GM21390 (cell line): ENCODE measurements around the gene CD177.
"Not testable (repeated sequence)": the region's sequence is repeated elsewhere in the genome, so short reads cannot be mapped to it uniquely, and the experiment has no call there.

Experiments used
- ATAC-seq: cut with Tn5 transposase; IDR thresholded peaks from one replicate; pipeline ENCODE4 v1.9.1; 2021; ENCODE audit not compliant: unreplicated experiment

CD177 gene

DNA sequence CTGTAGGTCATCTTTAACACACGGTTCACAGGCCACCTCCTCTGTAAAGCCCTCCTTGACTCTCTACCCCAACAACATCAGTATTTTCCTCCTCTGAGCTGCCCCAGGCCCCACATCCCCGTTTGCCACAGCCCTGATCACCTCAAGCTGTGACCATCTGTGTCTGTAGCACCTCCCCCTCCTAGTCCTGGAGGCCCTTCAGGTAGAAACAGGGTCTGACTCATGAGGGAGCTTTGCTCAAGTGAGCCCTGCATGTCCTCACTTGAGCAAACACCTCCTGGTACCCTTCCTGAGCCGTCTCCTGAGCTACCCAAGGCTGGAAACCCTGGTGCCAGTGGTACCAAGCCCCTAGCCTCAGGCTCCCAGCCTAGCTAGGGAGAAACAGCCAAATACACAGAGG, 24.1 kb downstream of the CD177 start:
- not testable (repeated sequence) for ATAC-seq

DNA sequence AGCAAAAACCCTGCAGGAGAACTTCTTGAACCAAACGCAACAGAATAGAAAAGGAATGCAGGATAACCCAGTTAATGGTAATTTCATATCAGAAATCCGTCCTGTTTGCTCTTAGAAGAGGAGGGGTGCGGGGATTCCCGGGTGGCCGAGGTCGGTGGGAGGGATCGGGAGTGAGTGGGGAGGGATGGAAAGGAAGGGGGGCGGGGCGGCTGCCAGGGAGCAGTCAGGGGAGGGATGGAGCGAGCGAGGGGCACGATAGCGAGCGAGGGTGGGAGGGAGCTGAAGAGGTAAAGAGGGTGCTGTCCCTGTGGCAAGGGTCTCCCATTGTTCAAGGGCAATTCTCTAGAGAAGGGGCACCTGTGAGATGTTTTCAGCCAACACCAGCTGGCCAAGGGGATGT, 26.5 kb downstream of the CD177 start:
- ATAC-seq = no peak

DNA sequence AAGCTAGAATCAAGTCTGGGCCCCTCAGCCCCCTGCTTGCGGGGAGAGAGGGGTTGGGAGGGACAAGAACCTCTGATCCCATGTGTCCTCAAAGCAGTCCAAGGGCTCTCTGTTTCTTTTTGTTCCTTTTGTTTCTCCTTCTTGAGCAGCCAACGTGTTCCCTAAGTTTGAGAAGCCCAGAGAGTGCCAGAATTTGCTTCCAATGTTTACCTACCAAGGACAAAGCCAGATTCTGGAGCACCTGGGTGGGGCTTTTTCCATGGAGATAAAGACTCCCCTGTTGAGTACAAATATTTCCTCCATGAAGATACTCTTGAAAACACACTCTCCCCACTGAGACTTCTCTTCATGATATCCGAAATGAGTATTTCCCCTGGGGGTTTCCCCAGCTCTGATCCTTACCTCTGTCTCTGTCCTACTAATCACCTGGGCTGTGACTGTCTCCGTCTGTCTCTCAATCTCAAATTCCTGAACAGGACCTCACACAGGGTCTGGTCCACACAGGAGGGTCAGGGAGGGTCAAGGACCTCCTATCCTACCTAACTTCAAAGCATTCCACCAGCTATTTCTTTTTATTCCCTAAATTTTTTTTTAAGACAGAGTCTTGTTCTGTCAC, 27.4 kb downstream of the CD177 start:
- no peak for ATAC-seq

DNA sequence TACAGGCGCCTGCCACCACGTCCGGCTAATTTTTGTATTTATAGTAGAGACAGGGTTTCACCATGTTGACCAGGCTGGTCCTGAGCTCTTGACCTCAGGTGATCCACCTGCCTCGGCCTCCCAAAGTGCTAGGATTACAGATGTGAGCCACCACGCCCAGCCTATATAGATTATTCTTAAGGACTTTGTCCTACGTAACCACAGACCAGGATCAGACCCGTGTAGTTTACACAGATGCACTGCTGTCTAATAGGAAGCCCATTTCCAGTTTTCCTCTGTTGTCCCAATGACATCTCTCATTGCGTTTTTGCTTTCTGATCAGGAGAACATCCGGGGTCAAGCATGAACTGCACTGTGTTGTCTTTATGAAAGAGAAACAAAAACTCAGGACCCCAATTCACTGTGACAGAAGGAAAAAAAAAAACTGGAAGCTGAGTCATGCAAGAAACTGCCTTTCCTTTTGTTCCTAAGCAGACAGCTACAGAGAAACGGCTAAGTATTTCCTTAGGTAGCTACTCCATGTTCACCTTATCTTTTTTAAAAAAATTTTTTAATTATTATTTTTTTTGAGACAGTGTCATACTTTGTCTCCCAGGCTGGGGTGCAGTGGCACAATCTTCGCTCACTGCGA, 29.2 kb downstream of the CD177 start:
- ATAC-seq = not testable (repeated sequence)

DNA sequence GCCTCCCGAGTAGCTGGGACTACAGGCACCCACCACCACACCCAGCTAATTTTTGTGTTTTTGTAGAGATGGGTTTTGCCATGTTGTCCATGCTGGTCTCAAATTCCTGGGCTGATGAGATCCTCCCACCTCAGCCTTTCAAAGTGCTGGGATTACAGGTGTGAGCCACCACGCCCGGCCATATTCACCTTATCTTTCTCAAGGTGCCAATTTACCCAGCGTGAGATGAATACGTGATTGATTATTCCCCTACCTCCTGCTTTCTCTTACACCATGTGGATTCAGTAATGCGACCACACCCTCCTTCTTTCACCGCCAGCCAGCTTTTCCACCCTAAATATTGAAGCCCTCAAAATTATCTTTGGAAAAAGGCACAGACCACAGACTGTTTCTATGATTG, 29.8 kb downstream of the CD177 start:
- not testable (repeated sequence) for ATAC-seq

DNA sequence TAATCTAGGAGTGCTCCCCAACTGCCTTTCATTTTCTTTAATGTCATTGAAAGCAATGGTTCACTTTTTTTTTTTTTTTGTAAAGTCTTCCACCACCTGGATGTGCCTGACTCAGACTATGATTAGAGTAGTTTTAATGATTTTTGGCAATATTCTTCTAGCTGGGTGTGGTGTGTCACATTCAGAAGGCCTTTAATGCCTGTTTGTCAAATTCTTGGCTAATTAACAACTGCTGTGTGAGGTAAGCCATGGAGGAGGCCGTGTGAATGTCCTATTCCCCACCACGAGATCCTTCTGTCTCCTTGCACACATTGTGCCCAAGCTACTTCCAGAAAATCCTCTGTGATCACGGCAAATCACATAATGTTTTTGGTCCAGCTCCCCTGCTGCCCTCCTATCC, 30.3 kb downstream of the CD177 start:
- ATAC-seq = not testable (repeated sequence)

DNA sequence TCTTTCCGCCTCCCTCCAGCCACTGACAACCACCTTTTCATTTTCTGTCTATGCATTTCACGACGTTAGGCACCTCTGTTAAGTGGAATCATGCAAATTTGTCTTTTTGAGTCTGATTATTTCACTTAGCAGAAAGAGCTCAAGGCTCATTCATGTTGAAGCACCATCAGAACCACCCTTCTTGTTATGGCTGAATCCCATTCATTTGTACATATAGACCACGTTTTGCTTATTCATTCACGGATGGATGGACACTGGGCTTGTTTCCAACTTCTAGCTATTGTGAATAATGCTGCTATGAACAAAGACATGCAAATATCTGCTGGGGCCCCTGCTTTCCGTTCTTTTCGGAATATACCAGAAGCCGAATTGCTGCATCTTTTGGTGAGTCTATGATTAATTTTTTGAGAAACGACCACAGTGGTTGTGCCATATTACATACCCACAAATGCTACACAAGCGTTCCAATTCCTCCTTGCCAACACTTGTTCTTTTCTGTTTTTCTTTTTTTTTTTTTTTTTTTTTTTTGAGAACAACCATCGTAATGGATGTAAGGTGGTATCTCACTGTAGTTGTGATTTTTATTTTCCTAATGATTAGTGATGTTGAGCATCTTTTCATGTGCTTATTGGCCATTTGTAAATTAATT, 37.5 kb downstream of the CD177 start:
- not testable (repeated sequence) for ATAC-seq

DNA sequence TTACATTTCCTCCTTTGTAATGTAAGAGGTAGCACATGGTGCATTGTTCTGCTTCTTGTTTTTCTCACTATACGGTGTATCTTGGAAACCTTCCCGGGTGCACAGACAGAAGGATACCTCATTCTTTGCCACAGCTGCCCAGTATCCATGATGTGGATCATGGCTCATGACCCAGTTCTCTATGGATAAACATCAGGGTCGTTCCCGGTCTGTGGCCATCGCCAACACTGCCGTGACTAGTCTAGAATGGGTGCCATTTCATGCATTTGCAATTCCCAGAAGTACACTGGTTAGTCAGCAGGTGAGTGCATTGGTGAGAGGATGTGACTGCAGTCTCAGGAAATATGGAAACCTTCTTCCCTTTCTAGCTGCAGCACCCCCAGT, 38.1 kb downstream of the CD177 start:
- not testable (repeated sequence) for ATAC-seq

DNA sequence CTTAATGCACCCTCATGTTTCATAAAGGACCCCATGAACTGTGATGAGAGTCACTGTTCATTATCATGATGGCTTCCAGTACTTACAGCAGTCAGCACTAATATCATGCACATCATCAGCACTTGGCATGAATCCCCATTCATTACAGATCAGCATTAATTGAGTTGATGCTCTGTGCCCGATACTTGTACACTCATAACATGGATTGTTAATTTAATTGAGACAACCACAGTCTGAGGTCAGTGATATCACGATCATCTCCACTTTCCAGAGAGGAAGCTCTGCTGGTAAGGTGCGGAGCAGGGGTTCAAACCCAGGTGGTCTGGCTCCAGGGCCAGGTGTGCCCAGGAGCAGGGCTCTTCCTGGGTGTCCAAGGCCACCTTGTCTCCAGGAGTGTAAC, 40.0 kb downstream of the CD177 start:
- not testable (repeated sequence) for ATAC-seq

DNA sequence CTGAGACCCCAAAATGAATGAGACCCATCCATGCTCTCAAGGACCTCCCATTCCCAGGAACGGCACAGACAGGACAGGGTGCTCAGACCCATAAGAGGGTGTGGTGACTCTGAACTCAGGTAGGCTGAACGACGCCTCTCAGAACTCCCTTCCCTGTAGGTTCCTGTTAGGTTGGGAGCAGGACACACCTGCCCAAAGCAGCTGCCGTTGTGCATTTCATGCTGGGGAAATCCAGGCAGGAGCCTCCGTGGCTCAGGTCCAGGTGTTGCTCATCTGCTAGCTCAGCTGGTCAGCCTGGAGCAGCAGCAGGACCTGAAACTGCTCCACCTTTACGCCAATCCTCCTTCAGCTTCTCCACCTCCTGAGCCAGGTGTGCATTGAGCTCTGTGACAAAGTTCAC, 42.1 kb downstream of the CD177 start:
- ATAC-seq = no peak

DNA sequence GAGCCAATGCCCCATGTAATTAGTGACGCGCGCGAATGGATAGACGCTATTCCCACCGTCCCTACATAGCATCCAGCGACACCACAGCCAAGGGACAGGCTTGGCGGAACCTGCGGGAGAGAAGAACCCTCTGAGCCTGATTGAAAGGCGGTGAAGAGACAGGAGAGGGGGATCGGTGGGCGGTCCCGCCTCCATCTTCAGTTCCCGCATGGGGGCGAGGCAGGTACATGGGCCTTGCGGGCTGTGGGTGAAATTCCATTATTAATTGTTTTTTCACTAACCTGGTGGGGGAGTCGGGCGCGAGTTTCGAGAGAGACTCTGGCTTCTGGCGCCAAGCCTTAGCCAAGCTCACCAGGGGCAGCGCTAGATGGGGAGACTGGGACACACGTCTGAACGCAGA, 52.8 kb downstream of the CD177 start:
- ATAC-seq = no peak

DNA sequence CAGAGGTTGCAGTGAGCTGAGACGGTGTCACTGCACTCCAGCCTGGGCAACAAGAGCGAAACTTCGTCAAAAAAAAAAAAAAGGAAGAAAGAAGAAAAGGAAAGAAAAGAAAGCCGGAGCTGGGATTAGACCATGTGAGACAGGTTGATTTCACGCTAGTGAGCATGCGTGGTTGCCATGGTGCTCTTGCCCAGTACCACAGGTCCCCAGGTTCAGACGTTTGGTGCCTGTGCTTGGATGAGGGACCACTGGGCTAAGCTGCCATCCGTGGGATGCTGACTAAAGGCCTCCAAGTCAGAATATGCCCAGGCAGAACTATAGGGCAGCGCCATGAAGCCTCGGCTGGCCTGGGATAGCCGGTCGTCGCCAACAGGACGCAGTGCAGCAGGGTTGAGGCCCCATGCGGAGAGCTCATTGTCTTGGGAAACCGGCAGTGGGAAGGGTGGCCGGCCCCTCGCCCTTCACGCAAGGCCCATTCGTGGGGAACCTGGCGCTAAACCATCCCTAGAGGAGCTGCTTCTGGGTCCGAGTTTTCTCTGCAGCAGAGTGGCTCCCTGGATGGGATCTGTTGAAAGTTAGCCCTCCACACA, 54.0 kb downstream of the CD177 start:
- no peak for ATAC-seq

DNA sequence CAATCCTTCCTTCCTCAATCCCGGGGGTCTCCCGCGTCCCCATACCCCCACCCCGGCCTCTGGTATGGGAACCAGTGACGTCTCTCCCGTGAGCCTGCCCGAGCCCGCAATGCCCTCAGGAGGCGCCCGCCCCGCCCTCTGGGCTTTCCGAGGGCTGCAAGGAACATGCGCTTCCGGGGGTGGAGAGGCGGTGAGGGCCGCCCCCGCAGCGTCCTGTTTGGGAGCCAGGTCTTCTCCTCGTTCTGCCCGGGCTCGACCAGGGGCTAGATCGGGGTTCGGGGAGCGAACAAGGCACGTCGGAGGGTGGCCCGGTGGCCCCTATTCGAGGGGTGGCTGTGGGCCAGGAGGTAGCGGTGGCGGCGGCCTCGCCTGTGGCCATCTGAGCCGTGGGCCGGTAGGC, 54.6 kb downstream of the CD177 start:
- no peak for ATAC-seq

DNA sequence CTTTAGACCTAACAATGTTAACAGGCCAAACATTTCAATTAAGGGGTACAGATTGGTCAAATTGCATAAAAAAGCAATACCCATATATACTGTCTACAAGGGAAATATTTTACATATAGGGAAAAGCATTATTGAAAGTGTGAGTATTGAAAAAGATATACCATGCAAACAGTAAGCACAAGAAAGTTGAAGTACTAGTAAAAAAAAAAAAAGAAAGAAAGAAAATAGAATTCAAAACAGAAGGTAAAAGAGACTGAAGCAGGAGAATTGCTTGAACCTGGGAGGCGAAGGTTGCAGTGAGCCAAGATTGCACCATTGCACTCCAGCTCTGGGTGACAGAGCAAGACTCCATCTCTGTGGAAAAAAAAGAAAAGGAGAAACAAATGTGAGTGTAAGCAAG, 55.9 kb downstream of the CD177 start:
- ATAC-seq = no peak

DNA sequence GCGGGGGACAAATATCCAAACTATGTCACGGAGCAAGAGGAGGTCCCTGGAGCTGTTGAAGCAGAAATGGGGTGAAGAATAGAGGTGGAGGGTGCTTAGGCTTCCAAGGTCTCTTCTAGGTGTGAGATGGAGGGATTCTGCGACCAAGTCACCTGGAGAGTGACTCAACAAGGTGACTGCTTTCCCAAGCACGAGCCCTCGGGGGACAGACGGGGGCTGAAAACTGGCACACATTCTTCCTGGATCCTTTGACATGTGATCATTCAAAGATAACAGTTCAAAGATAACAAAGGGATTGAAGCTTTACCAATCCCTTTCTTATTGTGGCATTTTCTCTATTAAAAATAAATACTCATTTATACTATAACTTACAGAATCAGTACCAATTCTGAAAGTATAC, 59.0 kb downstream of the CD177 start:
- ATAC-seq = no peak
